Activated CD8-positive, alpha-beta T cell treated with anti-CD3 and anti-CD28 coated beads for 36 hours (primary cell): ENCODE data around the gene KCND3. TPM values are rescaled to one million over a fixed set of nuclear protein-coding genes. Genes with fewer than 3 reads are reported as not detected.

Source experiments
- ATAC-seq: fragments of 200-7000 bp; cut with Tn5 transposase; one replicate; pipeline ENCODE4 v1.10.0; 2021; ENCODE audit warnings: mild to moderate bottlenecking, moderate library complexity
- CTCF ChIA-PET: fragments of 350-600 bp; sonication (Branson Sonifier 250); formaldehyde crosslinking; loops from one replicate; lab custom pipeline; 2021; ENCODE audit warnings: antibody characterized with exemption; lab: Charles Lee
- POLR2A ChIA-PET: fragments of 350-600 bp; sonication (Branson Sonifier 250); formaldehyde crosslinking; loops from one replicate; lab custom pipeline; 2021; ENCODE audit warnings: antibody characterized with exemption; lab: Charles Lee
- DNase-seq: peaks from one replicate; pipeline ENCODE4 v3.0.0-alpha.2; 2020
- H3K27ac Mint-ChIP-seq: one replicate; pipeline ENCODE4 v1.8.0; 2021; ENCODE audit warnings: mild to moderate bottlenecking, mixed read lengths
- H3K27me3 Mint-ChIP-seq: one replicate; pipeline ENCODE4 v1.8.0; 2021; ENCODE audit warnings: mixed read lengths
- H3K36me3 Mint-ChIP-seq: one replicate; pipeline ENCODE4 v1.8.0; 2021; ENCODE audit warnings: low read depth, mixed read lengths
- H3K4me1 Mint-ChIP-seq: one replicate; pipeline ENCODE4 v1.8.0; 2021; ENCODE audit warnings: low read depth, mixed read lengths
- H3K4me3 Mint-ChIP-seq: one replicate; pipeline ENCODE4 v1.8.0; 2021; ENCODE audit warnings: mild to moderate bottlenecking, moderate library complexity, mixed read lengths
- H3K9me3 Mint-ChIP-seq: one replicate; pipeline ENCODE4 v1.8.0; 2021; ENCODE audit warnings: mixed read lengths
- CTCF ChIP-seq: fragments of 200-600 bp; IDR thresholded peaks from one replicate; pipeline ENCODE4 v1.8.0; 2022; ENCODE audit warnings: antibody characterized with exemption, mild to moderate bottlenecking
- intact Hi-C: fragments of 100-400 bp; cut with micrococcal nuclease; formaldehyde crosslinking; loops from one replicate; pipeline ENCODE4 v1.10.0; 2022
- total RNA-seq, 2 experiments: library from RNA; stranded (reverse); gene quantifications; one replicate each; pipeline ENCODE4 v1.2.3, GENCODE V29; 2021

KCND3 gene
- total RNA-seq, 2 experiments from 2014 or later: not detected

GRCh38 chr1:111963985-111964738, 25.3 kb downstream of the KCND3 start:
- CTCF ChIA-PET: no interaction called here
- TF ChIP-seq CTCF: no peak
- Mint-ChIP-seq H3K27me3 (peaks cover 19% of the 10 kb centered on the region), H3K9me3 (no peaks in the 10 kb centered on the region), H3K36me3 (no peaks in the 10 kb centered on the region), H3K4me1 (no peaks in the 10 kb centered on the region), H3K27ac (no peak overlapping the region), H3K4me3 (no peak overlapping the region)
- no peak for DNase-seq
- no peak for ATAC-seq
- intact Hi-C loops: no loop called here
- POLR2A ChIA-PET: interaction anchor here (1.6 kb wide), 1 partner anchor 10 kb away, joined by 3 read pairs; no protein-coding TSS in a partner anchor

- H3K4me3 Mint-ChIP-seq: no peak overlapping the region
- peaks cover 18% of the 10 kb centered on the region for H3K27me3 Mint-ChIP-seq
- intact Hi-C loops: no loop called here
- ChIA-PET CTCF (no interaction called here), POLR2A (no interaction called here)
- H3K4me1 Mint-ChIP-seq: no peaks in the 10 kb centered on the region
- H3K27ac Mint-ChIP-seq: no peak overlapping the region
- no peaks in the 10 kb centered on the region for H3K9me3 Mint-ChIP-seq
- TF ChIP-seq CTCF: no peak
- H3K36me3 Mint-ChIP-seq: no peaks in the 10 kb centered on the region
- no peak for DNase-seq
- ATAC-seq: no peak
These were observed 27.5 kb downstream of the KCND3 start for GRCh38 chr1:111961773-111962565.

GRCh38 chr1:111961016-111961415, 28.5 kb downstream of the KCND3 start:
- POLR2A ChIA-PET: no interaction called here
- no peak overlapping the region for H3K27ac Mint-ChIP-seq
- ATAC-seq: no peak
- no peaks in the 10 kb centered on the region for H3K9me3 Mint-ChIP-seq
- no peak for TF ChIP-seq CTCF
- no peaks in the 10 kb centered on the region for H3K4me1 Mint-ChIP-seq
- CTCF ChIA-PET: no interaction called here
- intact Hi-C loops: no loop called here
- H3K36me3 Mint-ChIP-seq: no peaks in the 10 kb centered on the region
- H3K27me3 Mint-ChIP-seq: peaks cover 16% of the 10 kb centered on the region
- no peak for DNase-seq
- H3K4me3 Mint-ChIP-seq: no peak overlapping the region

- no peak overlapping the region for H3K4me3 Mint-ChIP-seq
- peaks cover 14% of the 10 kb centered on the region for H3K27me3 Mint-ChIP-seq
- ATAC-seq: no peak
- no peaks in the 10 kb centered on the region for H3K36me3 Mint-ChIP-seq
- DNase-seq: no peak
- no peaks in the 10 kb centered on the region for H3K4me1 Mint-ChIP-seq
- POLR2A ChIA-PET: no interaction called here
- CTCF ChIA-PET: no interaction called here
- no peak for TF ChIP-seq CTCF
- intact Hi-C loops: no loop called here
- H3K27ac Mint-ChIP-seq: no peak overlapping the region
- H3K9me3 Mint-ChIP-seq: no peaks in the 10 kb centered on the region
These were observed 30.0 kb downstream of the KCND3 start for GRCh38 chr1:111959436-111959835.

GRCh38 chr1:111958851-111959250, 30.6 kb downstream of the KCND3 start:
- ChIA-PET CTCF (no interaction called here), POLR2A (no interaction called here)
- no peak for DNase-seq
- no peak for TF ChIP-seq CTCF
- no peaks in the 10 kb centered on the region for H3K36me3 Mint-ChIP-seq
- intact Hi-C loops: no loop called here
- H3K4me1 Mint-ChIP-seq: no peaks in the 10 kb centered on the region
- no peaks in the 10 kb centered on the region for H3K9me3 Mint-ChIP-seq
- no peak overlapping the region for H3K4me3 Mint-ChIP-seq
- peaks cover 16% of the 10 kb centered on the region for H3K27me3 Mint-ChIP-seq
- no peak for ATAC-seq
- H3K27ac Mint-ChIP-seq: no peak overlapping the region
